CD14-positive monocyte (primary cell): ENCODE data around the gene TRMU. TPM values are rescaled to one million over a fixed set of nuclear protein-coding genes. Genes with fewer than 3 reads are reported as not detected.

Experiments used
- DNase-seq, 3 donors: peaks; one replicate each; pipeline ENCODE4 v3.0.0-alpha.2; 2011 to 2022
- H2AFZ ChIP-seq: 2 replicates; pipeline ENCODE4 v1.6.0; 2012; ENCODE audit warnings: mild to moderate bottlenecking, low read depth, low read length, inconsistent platforms; ENCODE audit not compliant: insufficient read depth, poor library complexity, severe bottlenecking
- H3K27ac ChIP-seq, 2 donors: 1 replicate in 1 of 2; 2 replicates in 1 of 2; pipeline ENCODE4 v1.5.1; 2012 to 2013; ENCODE audit warnings: low read length in 2 of 2, control low read depth in 1 of 2, inconsistent platforms in 1 of 2, low read depth in 1 of 2, mild to moderate bottlenecking in 1 of 2
- H3K27me3 ChIP-seq, 2 donors: one replicate each; pipeline versions ENCODE4 v1.6.0 to v1.6.1; 2011 to 2013; ENCODE audit warnings: low read length in 2 of 2; ENCODE audit not compliant: control insufficient read depth in 2 of 2, insufficient read depth in 2 of 2
- H3K36me3 ChIP-seq, 2 donors: replicated peaks in 1 of 2; 1 replicate in 1 of 2; 2 replicates in 1 of 2; pipeline versions ENCODE4 v1.5.1 to v1.6.1; 2012 to 2013; ENCODE audit warnings: low read length in 2 of 2, control low read depth in 1 of 2, inconsistent platforms in 1 of 2, mild to moderate bottlenecking in 1 of 2; ENCODE audit not compliant: insufficient read depth in 2 of 2, control insufficient read depth in 1 of 2
- H3K4me1 ChIP-seq, 2 donors: 1 replicate in 1 of 2; 2 replicates in 1 of 2; pipeline versions ENCODE4 v1.5.1 to v1.6.1; 2012 to 2013; ENCODE audit warnings: low read length in 2 of 2, control low read depth in 1 of 2, inconsistent platforms in 1 of 2, mild to moderate bottlenecking in 1 of 2, moderate library complexity in 1 of 2; ENCODE audit not compliant: insufficient read depth in 2 of 2, control insufficient read depth in 1 of 2
- H3K4me2 ChIP-seq: replicated peaks from 2 replicates; pipeline ENCODE3; 2012; ENCODE audit warnings: low read length, moderate library complexity, mild to moderate bottlenecking; ENCODE audit not compliant: poor library complexity, severe bottlenecking; ENCODE audit errors: extremely low read depth
- H3K4me3 ChIP-seq, 3 experiments: fragments of 200-600 bp in 1 of 3; sonication (generic) in 1 of 3; replicated peaks in 1 of 3; 1 replicate in 2 of 3; 2 replicates in 1 of 3; pipeline ENCODE4 v1.5.1; 2011 to 2013; ENCODE audit warnings: low read length in 3 of 3, mild to moderate bottlenecking in 3 of 3, control low read depth in 2 of 3, low read depth in 2 of 3, inconsistent platforms in 1 of 3, moderate library complexity in 1 of 3
- H3K79me2 ChIP-seq: 2 replicates; pipeline ENCODE4 v1.6.0; 2012; ENCODE audit warnings: mild to moderate bottlenecking, control low read depth, inconsistent platforms, low read length, moderate library complexity; ENCODE audit not compliant: insufficient read depth
- H3K9ac ChIP-seq: 2 replicates; pipeline ENCODE4 v1.6.0; 2017; ENCODE audit warnings: low read length, mild to moderate bottlenecking; ENCODE audit not compliant: insufficient read depth, poor library complexity, severe bottlenecking
- H3K9me3 ChIP-seq, 2 donors: replicated peaks in 1 of 2; 1 replicate in 1 of 2; 2 replicates in 1 of 2; pipeline versions ENCODE4 v1.5.1 to v1.6.1; 2012 to 2013; ENCODE audit warnings: low read length in 2 of 2, control low read depth in 1 of 2; ENCODE audit not compliant: control insufficient read depth in 1 of 2, insufficient read depth in 1 of 2
- H4K20me1 ChIP-seq: 2 replicates; pipeline ENCODE4 v1.6.0; 2012; ENCODE audit warnings: mild to moderate bottlenecking, low read length, control low read depth, moderate library complexity; ENCODE audit not compliant: insufficient read depth
- H3K27ac Mint-ChIP-seq, 7 donors: one replicate each; pipeline ENCODE4 v1.8.0; 2020; ENCODE audit warnings: mild to moderate bottlenecking in 7 of 7, mixed read lengths in 7 of 7, moderate library complexity in 6 of 7, inconsistent platforms in 2 of 7
- H3K27me3 Mint-ChIP-seq, 3 donors: one replicate each; pipeline ENCODE4 v1.8.0; 2021 to 2022; ENCODE audit warnings: low read depth in 3 of 3, mild to moderate bottlenecking in 3 of 3, mixed read lengths in 3 of 3, moderate library complexity in 3 of 3, inconsistent platforms in 1 of 3
- H3K36me3 Mint-ChIP-seq, 2 donors: one replicate each; pipeline ENCODE4 v1.8.0; 2020; ENCODE audit warnings: mixed read lengths in 2 of 2, inconsistent platforms in 1 of 2, mild to moderate bottlenecking in 1 of 2
- H3K4me1 Mint-ChIP-seq: one replicate; pipeline ENCODE4 v1.8.0; 2020; ENCODE audit warnings: mild to moderate bottlenecking, mixed read lengths
- H3K4me3 Mint-ChIP-seq, 2 donors: one replicate each; pipeline ENCODE4 v1.8.0; 2020; ENCODE audit warnings: mild to moderate bottlenecking in 2 of 2, mixed read lengths in 2 of 2, moderate library complexity in 1 of 2
- H3K9me3 Mint-ChIP-seq, 7 donors: one replicate each; pipeline ENCODE4 v1.8.0; 2020 to 2022; ENCODE audit warnings: mixed read lengths in 7 of 7, mild to moderate bottlenecking in 6 of 7, moderate library complexity in 6 of 7, inconsistent platforms in 2 of 7
- WGBS: methylation state at CpG from one replicate; pipeline ENCODE4 v1.1.5; 2013; ENCODE audit warnings: missing lambda C conversion rate; ENCODE audit not compliant: insufficient coverage; 5-methylcytosine and 5-hydroxymethylcytosine counted together
- intact Hi-C, 2 donors: fragments of 100-400 bp; cut with micrococcal nuclease; formaldehyde crosslinking; loops; one replicate each; pipeline versions ENCODE4 v1.15.0 to v1.15.1; 2023
- polyA plus RNA-seq, 3 donors: library from polyadenylated mRNA; depleted of rRNA in 1 of 3; unstranded in 2 of 3; stranded (reverse) in 1 of 3; fragments of 300-500 nt in 2 of 3; fragments of >200 nt in 1 of 3; fragmentation: Illumina TruSeq in 2 of 3; gene quantifications; 1 replicate in 2 of 3; 2 replicates in 1 of 3; pipeline ENCODE4 v1.2.3, GENCODE V29; 2012 to 2021
- TF ChIP-seq, protein P1 (sequence below): fragments of 200-600 bp; IDR thresholded peaks from one replicate; pipeline ENCODE4 v1.8.0; 2022; ENCODE audit warnings: antibody characterized with exemption, mild to moderate bottlenecking

The TRMU gene
- polyA plus RNA-seq, 3 donors = 4.7 to 32.9 (median 5.6) TPM

DNA sequence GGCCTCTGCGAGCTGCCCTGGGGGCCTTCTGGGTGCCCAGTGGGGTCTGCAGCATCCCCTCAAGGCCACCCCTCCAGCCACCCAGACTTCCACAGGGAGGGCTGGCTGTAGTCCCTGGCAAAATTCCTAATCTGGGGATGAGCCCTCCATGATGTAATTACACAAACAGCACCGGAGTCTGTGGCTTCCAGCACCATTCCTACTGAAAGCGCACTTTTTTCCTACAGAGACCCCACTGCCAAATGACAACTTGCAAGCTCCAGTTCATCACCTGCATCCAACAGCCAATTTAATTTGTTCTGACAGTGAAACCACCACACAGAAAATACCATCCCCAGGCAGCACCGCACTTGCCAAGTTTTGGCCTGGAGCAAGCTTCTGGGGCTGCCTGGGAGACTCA lies 70.4 kb downstream of the TRMU start:
- Histone ChIP-seq H4K20me1 (no peaks in the 10 kb centered on the region), H3K27me3 (no peaks in the 10 kb centered on the region), H3K9me3 (no peaks in the 10 kb centered on the region), H3K27ac (no peak overlapping the region), H3K4me3 (no peak overlapping the region), H2AFZ (no peak overlapping the region), H3K36me3 (no peaks in the 10 kb centered on the region), H3K4me1 (no peaks in the 10 kb centered on the region), H3K9ac (no peak overlapping the region), H3K79me2 (no peaks in the 10 kb centered on the region), H3K4me2 (no peak overlapping the region)
- TF ChIP-seq, protein P1, sequence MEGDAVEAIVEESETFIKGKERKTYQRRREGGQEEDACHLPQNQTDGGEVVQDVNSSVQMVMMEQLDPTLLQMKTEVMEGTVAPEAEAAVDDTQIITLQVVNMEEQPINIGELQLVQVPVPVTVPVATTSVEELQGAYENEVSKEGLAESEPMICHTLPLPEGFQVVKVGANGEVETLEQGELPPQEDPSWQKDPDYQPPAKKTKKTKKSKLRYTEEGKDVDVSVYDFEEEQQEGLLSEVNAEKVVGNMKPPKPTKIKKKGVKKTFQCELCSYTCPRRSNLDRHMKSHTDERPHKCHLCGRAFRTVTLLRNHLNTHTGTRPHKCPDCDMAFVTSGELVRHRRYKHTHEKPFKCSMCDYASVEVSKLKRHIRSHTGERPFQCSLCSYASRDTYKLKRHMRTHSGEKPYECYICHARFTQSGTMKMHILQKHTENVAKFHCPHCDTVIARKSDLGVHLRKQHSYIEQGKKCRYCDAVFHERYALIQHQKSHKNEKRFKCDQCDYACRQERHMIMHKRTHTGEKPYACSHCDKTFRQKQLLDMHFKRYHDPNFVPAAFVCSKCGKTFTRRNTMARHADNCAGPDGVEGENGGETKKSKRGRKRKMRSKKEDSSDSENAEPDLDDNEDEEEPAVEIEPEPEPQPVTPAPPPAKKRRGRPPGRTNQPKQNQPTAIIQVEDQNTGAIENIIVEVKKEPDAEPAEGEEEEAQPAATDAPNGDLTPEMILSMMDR = no peak
- H3K27ac Mint-ChIP-seq = no peak overlapping the region
- DNase-seq = no peak
- H3K36me3 Mint-ChIP-seq = no peaks in the 10 kb centered on the region
- intact Hi-C loops = no loop called here
- 100% methylated on average over 4 of the region's 4 CpGs for WGBS
- H3K9me3 Mint-ChIP-seq = no peaks in the 10 kb centered on the region
- H3K27me3 Mint-ChIP-seq = peaks cover 0 to 4% (median 0%) of the 10 kb centered on the region in 3 donors
- H3K4me1 Mint-ChIP-seq = no peaks in the 10 kb centered on the region
- no peak overlapping the region for H3K4me3 Mint-ChIP-seq

DNA sequence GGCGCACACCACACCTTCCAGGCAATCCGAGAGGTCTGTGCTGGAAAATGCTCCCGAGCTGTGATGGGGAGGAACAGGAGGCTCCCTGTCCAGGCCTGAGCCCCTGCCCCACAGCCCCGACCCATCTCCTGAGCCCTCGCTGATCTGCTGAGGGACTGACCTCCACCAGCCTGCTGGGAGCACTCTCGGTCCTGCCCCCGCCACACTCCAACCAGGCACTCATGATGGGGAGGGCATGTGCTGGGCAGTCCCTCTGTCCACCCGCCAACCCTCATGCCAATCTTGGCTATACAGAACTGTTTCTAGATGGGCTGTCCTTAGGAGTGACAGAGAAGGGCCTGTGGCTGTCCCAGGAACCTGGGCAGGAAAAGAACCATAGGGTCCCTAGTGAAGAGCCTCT lies 70.8 kb downstream of the TRMU start:
- H3K4me3 Mint-ChIP-seq = no peak overlapping the region
- no peak overlapping the region for H3K27ac ChIP-seq
- H3K27ac Mint-ChIP-seq = no peak overlapping the region
- H2AFZ ChIP-seq = no peak overlapping the region
- no peaks in the 10 kb centered on the region for H3K36me3 Mint-ChIP-seq
- H3K79me2 ChIP-seq = no peaks in the 10 kb centered on the region
- no peak overlapping the region for H3K9ac ChIP-seq
- H3K4me1 Mint-ChIP-seq = no peaks in the 10 kb centered on the region
- intact Hi-C loops = no loop called here
- no peaks in the 10 kb centered on the region for H3K4me1 ChIP-seq
- H3K27me3 ChIP-seq = no peaks in the 10 kb centered on the region
- TF ChIP-seq, protein P1 = no peak
- DNase-seq = no peak
- H3K9me3 Mint-ChIP-seq = no peaks in the 10 kb centered on the region
- no peaks in the 10 kb centered on the region for H3K36me3 ChIP-seq
- H3K4me3 ChIP-seq = no peak overlapping the region
- peaks cover 0 to 4% (median 0%) of the 10 kb centered on the region in 3 donors for H3K27me3 Mint-ChIP-seq
- H4K20me1 ChIP-seq = no peaks in the 10 kb centered on the region
- H3K9me3 ChIP-seq = no peaks in the 10 kb centered on the region
- H3K4me2 ChIP-seq = no peak overlapping the region
- 98% methylated on average over 6 of the region's 8 CpGs for WGBS
